HL-60 (cell line): Measurements from ENCODE around the gene WDR38.

Experiments used
- DNase-seq, 2 experiments: peaks; one replicate each; pipeline ENCODE4 v3.0.0-alpha.2; 2010 to 2020; ENCODE audit warnings: low read depth in 1 of 2, low spot score in 1 of 2
- H3K27ac ChIP-seq: fragments of 250-450 bp; sonication (Bioruptor Pico); replicated peaks from 2 replicates; pipeline ENCODE4 v1.5.1; 2020; ENCODE audit warnings: mild to moderate bottlenecking, moderate library complexity
- H3K27me3 ChIP-seq: fragments of 250-450 bp; sonication (Bioruptor Pico); 2 replicates; pipeline ENCODE4 v1.5.1; 2021; ENCODE audit warnings: mild to moderate bottlenecking, moderate library complexity; ENCODE audit not compliant: insufficient read depth, poor library complexity, severe bottlenecking
- H3K4me3 ChIP-seq: replicated peaks from 2 replicates; pipeline ENCODE4 v1.5.1; 2011; ENCODE audit warnings: mild to moderate bottlenecking, control low read depth, low read length; ENCODE audit not compliant: insufficient read depth
- CTCF ChIP-seq: IDR thresholded peaks from one replicate; pipeline ENCODE4 v1.5.1; 2011; ENCODE audit warnings: low read length, control low read depth, inconsistent platforms; ENCODE audit not compliant: insufficient read depth
- GABPA ChIP-seq: IDR thresholded peaks from 2 replicates; pipeline ENCODE4 v1.6.1; 2012; ENCODE audit warnings: low read depth
- POLR2AphosphoS5 ChIP-seq: IDR thresholded peaks from 2 replicates; pipeline ENCODE4 v1.6.1; 2012; ENCODE audit warnings: low read depth
- SPI1 ChIP-seq: IDR thresholded peaks from 2 replicates; pipeline ENCODE4 v1.6.1; 2012; ENCODE audit warnings: low read depth, mild to moderate bottlenecking, borderline replicate concordance
- TF ChIP-seq, protein P1 (sequence below): IDR thresholded peaks from 2 replicates; pipeline ENCODE4 v1.6.1; 2012; ENCODE audit warnings: low read depth; ENCODE audit not compliant: insufficient replicate concordance

WDR38 gene

DNA sequence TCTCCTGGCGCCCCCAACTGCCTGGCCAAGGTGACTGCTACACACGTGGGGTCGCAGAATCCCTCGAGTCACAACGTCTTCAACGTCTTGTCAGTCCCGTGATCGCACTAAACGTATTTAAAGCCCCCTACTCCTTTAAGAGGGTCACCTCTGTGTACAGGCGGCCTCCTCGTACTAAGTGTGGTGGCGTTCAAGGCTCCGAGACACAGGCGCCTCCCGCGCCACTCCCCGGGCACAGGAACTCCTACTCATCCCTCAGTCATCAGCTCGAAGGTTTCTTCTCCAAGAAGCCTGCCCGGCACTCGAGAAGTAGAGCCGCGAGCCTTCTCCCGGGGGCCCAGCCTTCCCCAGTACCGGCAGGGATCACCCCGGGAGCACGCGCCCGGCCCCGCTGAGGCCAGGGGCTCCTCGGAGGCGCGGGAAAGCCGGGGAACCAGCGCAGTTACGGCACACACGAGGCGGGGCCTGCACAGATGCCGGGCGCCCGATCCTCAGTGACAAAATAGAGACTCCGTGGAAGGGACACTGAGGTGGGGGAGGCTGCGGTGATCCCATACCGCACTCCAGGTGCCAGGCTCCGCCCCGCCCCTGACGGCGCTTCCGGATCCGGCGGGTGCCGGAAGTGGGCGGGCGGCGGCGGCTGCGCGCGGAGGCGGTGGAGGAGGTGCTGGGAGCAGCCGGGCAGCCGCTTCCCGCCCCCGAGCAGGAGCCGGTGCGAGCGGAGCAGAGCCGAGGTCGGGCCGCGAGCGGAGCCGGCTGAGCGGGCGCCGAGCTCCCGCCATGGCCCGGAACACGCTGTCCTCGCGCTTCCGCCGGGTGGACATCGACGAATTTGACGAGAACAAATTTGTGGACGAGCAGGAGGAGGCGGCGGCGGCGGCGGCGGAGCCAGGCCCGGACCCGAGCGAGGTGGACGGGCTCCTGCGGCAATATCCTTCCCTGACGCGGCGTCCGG lies 15.5 kb downstream of the WDR38 start:
- Histone ChIP-seq H3K27ac (peak overlapping the region; percentile 95), H3K27me3 (no peaks in the 10 kb centered on the region), H3K4me3 (peak overlapping the region; percentile 73)
- DNase-seq: peak; percentile 89 to 91
- TF ChIP-seq, protein P1, sequence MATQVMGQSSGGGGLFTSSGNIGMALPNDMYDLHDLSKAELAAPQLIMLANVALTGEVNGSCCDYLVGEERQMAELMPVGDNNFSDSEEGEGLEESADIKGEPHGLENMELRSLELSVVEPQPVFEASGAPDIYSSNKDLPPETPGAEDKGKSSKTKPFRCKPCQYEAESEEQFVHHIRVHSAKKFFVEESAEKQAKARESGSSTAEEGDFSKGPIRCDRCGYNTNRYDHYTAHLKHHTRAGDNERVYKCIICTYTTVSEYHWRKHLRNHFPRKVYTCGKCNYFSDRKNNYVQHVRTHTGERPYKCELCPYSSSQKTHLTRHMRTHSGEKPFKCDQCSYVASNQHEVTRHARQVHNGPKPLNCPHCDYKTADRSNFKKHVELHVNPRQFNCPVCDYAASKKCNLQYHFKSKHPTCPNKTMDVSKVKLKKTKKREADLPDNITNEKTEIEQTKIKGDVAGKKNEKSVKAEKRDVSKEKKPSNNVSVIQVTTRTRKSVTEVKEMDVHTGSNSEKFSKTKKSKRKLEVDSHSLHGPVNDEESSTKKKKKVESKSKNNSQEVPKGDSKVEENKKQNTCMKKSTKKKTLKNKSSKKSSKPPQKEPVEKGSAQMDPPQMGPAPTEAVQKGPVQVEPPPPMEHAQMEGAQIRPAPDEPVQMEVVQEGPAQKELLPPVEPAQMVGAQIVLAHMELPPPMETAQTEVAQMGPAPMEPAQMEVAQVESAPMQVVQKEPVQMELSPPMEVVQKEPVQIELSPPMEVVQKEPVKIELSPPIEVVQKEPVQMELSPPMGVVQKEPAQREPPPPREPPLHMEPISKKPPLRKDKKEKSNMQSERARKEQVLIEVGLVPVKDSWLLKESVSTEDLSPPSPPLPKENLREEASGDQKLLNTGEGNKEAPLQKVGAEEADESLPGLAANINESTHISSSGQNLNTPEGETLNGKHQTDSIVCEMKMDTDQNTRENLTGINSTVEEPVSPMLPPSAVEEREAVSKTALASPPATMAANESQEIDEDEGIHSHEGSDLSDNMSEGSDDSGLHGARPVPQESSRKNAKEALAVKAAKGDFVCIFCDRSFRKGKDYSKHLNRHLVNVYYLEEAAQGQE: peak; percentile 71
- TF ChIP-seq CTCF (no peak), GABPA (peak; percentile 90), POLR2AphosphoS5 (peak; percentile 87)

- TF ChIP-seq, protein P1: no peak
- TF ChIP-seq SPI1 (no peak), GABPA (no peak), POLR2AphosphoS5 (no peak), CTCF (no peak)
- peak in 1 of 2 experiments; percentile 31 for DNase-seq
- peak overlapping the region; percentile 73 for H3K4me3 ChIP-seq
These were observed 16.3 kb downstream of the WDR38 start for GRCh38 chr9:124869466-124869985.

DNA sequence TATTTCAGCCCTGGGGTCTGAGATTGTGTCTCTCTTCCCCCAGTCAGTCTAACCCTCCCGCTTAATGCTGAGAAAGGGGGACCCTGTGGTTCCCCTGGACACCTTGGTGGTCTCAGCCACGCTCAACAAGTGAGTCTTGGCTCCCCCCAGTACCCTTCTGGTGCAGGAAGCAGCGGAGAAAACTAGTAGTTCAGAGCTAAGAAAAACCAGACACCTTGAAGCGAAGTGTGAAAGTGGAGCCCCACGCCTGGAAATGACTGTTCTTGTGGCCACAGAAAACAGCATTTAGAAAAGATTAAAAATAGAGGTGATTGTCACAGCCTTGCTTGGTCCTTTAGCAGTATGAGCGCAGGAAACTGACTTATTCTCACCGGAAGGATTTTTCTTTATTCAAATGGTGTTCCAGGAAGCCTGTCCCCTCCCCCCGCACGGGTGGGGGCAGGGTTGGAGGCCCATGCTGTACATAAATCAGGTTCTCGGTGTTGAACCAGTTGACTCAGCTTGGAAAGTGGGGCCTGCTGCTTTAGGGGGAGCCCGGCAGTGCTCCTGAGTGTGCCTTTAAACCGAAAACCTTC lies 16.8 kb downstream of the WDR38 start:
- H3K27me3 ChIP-seq: no peaks in the 10 kb centered on the region
- peak overlapping the region; percentile 73 for H3K4me3 ChIP-seq
- peak in 1 of 2 experiments; percentile 44 for DNase-seq
- peak; percentile 52; the same call in 1 of the 2 replicates for TF ChIP-seq GABPA
- no peak for TF ChIP-seq SPI1
- H3K27ac ChIP-seq: peak overlapping the region; percentile 95

More at GRCh38 chr9:124869466-124869985, 16.3 kb downstream of the WDR38 start:
- Histone ChIP-seq H3K27me3 (no peaks in the 10 kb centered on the region), H3K27ac (peak overlapping the region; percentile 95)

DNA sequence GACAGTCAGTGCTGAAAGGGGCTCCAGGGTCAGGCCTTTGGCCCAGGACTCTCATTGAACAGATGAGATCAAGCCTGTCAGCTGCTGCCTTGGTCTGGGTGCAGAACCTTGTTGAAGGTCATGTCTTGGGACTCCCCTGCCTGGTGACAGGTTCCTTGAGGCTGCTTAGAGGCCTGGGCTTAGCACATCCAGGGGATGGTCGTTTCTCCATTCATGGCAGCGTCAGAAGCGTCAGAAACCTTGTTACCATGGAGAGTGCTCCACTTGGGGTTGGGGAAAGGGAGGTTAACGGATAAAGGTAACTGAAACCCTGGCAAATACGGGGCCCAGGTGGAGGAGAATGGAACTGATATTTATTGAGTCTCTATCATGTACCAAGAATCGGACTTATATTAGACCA lies 17.5 kb downstream of the WDR38 start:
- Histone ChIP-seq H3K27me3 (no peaks in the 10 kb centered on the region), H3K4me3 (peak overlapping the region; percentile 73), H3K27ac (peak overlapping the region; percentile 95)
- peak in 1 of 2 experiments; percentile 13 for DNase-seq
- TF ChIP-seq, protein P1: peak; percentile 73
- TF ChIP-seq CTCF: no peak
